Body of pancreas (tissue), 4 donors: ENCODE measurements around the gene BAZ2B. TPM values are rescaled to one million over a fixed set of nuclear protein-coding genes. Genes with fewer than 3 reads are reported as not detected.
"Not testable (repeated sequence)": the region's sequence is repeated elsewhere in the genome, so short reads cannot be mapped to it uniquely, and the experiment has no call there.

Source experiments
- ATAC-seq: fragments of 150-250 bp; one replicate; pipeline ENCODE4 v1.9.1; 2016
- DNase-seq, 4 donors: peaks; one replicate each; pipeline ENCODE4 v3.0.0-alpha.2; 2019
- H3K27ac ChIP-seq, 4 donors: fragments of 200-600 bp; sonication (generic); 1 replicate in 3 of 4; 2 replicates in 1 of 4; pipeline versions ENCODE4 v1.5.1 to v1.6.1; 2016 to 2019; ENCODE audit warnings: mild to moderate bottlenecking in 1 of 4, mixed read lengths in 1 of 4, moderate library complexity in 1 of 4
- H3K27me3 ChIP-seq, 2 donors: fragments of 200-600 bp; sonication (generic); one replicate each; pipeline ENCODE4 v1.6.0; 2016; ENCODE audit warnings: mild to moderate bottlenecking in 1 of 2
- H3K36me3 ChIP-seq, 2 donors: fragments of 200-600 bp; sonication (generic); replicated peaks in 1 of 2; 2 replicates each; pipeline ENCODE4 v1.5.1; 2016; ENCODE audit warnings: low read depth in 2 of 2; ENCODE audit not compliant: insufficient read depth in 1 of 2
- H3K4me1 ChIP-seq: fragments of 200-600 bp; sonication (generic); one replicate; pipeline ENCODE4 v1.6.0; 2016
- H3K4me3 ChIP-seq, 2 donors: fragments of 200-600 bp; sonication (generic); 1 replicate in 1 of 2; 2 replicates in 1 of 2; pipeline ENCODE4 v1.5.1; 2016 to 2019
- H3K9me3 ChIP-seq, 3 donors: fragments of 200-600 bp; sonication (generic); 1 replicate in 2 of 3; 2 replicates in 1 of 3; pipeline ENCODE4 v1.5.1; 2016
- CTCF ChIP-seq, 7 experiments: fragments of 450-650 bp in 4 of 7; fragments of 200-600 bp in 3 of 7; sonication (generic) in 3 of 7; IDR thresholded peaks; one replicate each; pipeline ENCODE4 v1.5.1; 2016 to 2019; ENCODE audit warnings: antibody characterized with exemption in 7 of 7
- POLR2A ChIP-seq, 3 donors: fragments of 450-650 bp; IDR thresholded peaks; one replicate each; pipeline ENCODE4 v1.6.1; 2016; ENCODE audit warnings: antibody characterized with exemption in 3 of 3, mild to moderate bottlenecking in 2 of 3
- whole genome bisulfite sequencing, 2 donors: methylation state at CpG; one replicate each; pipeline ENCODE4 v1.1.5; 2017; 5-methylcytosine and 5-hydroxymethylcytosine counted together
- intact Hi-C: fragments of 100-400 bp; cut with DNase I; formaldehyde crosslinking; loops from one replicate; pipeline ENCODE4 v1.15.1; 2023
- total RNA-seq, 2 donors: library from RNA; depleted of rRNA; stranded (reverse); fragments of >200 nt; gene quantifications; one replicate each; pipeline ENCODE4 v1.1.0, GENCODE V29; 2016

The BAZ2B gene
- total RNA-seq, 2 donors from 2014 or later = 62.5 to 104 TPM

- intact Hi-C loops = no loop called here
- Histone ChIP-seq H3K27me3 (no peaks in the 10 kb centered on the region), H3K36me3 (peaks cover 0 to 6% of the 10 kb centered on the region in 2 donors), H3K9me3 (no peaks in the 10 kb centered on the region), H3K4me3 (no peak overlapping the region), H3K4me1 (no peaks in the 10 kb centered on the region), H3K27ac (no peak overlapping the region)
- 71 to 86% methylated on average over 2 of the region's 2 CpGs for WGBS, 2 donors
- ATAC-seq = no peak
- TF ChIP-seq CTCF (IDR thresholded peaks at IDR 0.05) (no peak), POLR2A (IDR thresholded peaks at IDR 0.05) (no peak)
- no peak for DNase-seq
Observed at GRCh38 chr2:159362094-159362493, 254.3 kb downstream of the BAZ2B start.

GRCh38 chr2:159361603-159362002 lies 254.7 kb downstream of the BAZ2B start:
- H3K4me3 ChIP-seq, H3K36me3 ChIP-seq, H3K27ac ChIP-seq, ATAC-seq, intact Hi-C loops, H3K4me1 ChIP-seq, DNase-seq, H3K9me3 ChIP-seq, H3K27me3 ChIP-seq: not testable (repeated sequence)
- WGBS, 2 donors = 56 to 94% methylated on average over 3 of the region's 3 CpGs

GRCh38 chr2:159356053-159356554 lies 260.2 kb downstream of the BAZ2B start:
- intact Hi-C loops = no loop called here
- Histone ChIP-seq H3K27ac (no peak overlapping the region), H3K4me3 (no peak overlapping the region), H3K9me3 (no peaks in the 10 kb centered on the region), H3K36me3 (no peaks in the 10 kb centered on the region), H3K27me3 (no peaks in the 10 kb centered on the region), H3K4me1 (no peaks in the 10 kb centered on the region)
- DNase-seq (no peak), ATAC-seq (no peak)
- 80 to 93% methylated on average over 1 to 8 of the region's 8 CpGs for WGBS, 2 donors
- TF ChIP-seq POLR2A (IDR thresholded peaks at IDR 0.05) = no peak
- no peak for TF ChIP-seq CTCF (IDR thresholded peaks at IDR 0.05)

- H3K9me3 ChIP-seq = no peaks in the 10 kb centered on the region
- 77 to 79% methylated on average over 3 of the region's 3 CpGs for WGBS, 2 donors
- intact Hi-C loops = no loop called here
- H3K27ac ChIP-seq = no peak overlapping the region
- H3K4me1 ChIP-seq = no peaks in the 10 kb centered on the region
- DNase-seq (no peak), ATAC-seq (no peak)
- peaks cover 0 to 9% of the 10 kb centered on the region in 2 donors for H3K36me3 ChIP-seq
- no peak overlapping the region for H3K4me3 ChIP-seq
- no peaks in the 10 kb centered on the region for H3K27me3 ChIP-seq
- TF ChIP-seq POLR2A (IDR thresholded peaks at IDR 0.05) (no peak), CTCF (IDR thresholded peaks at IDR 0.05) (no peak)
Observed at GRCh38 chr2:159351977-159352376, 264.4 kb downstream of the BAZ2B start.

GRCh38 chr2:159349674-159350299 lies 266.6 kb downstream of the BAZ2B start:
- intact Hi-C loops = no loop called here
- Histone ChIP-seq H3K27ac (no peak overlapping the region), H3K27me3 (no peaks in the 10 kb centered on the region), H3K4me1 (no peaks in the 10 kb centered on the region), H3K36me3 (peaks cover 0 to 11% of the 10 kb centered on the region in 2 donors), H3K4me3 (no peak overlapping the region), H3K9me3 (no peaks in the 10 kb centered on the region)
- 87 to 92% methylated on average over 6 of the region's 6 CpGs for WGBS, 2 donors
- DNase-seq (no peak), ATAC-seq (no peak)
- TF ChIP-seq CTCF (IDR thresholded peaks at IDR 0.05) = no peak
- no peak for TF ChIP-seq POLR2A (IDR thresholded peaks at IDR 0.05)
